Body of pancreas (tissue), 4 donors: ENCODE results near the gene ZNF512B. TPM values are rescaled to one million over a fixed set of nuclear protein-coding genes. Genes with fewer than 3 reads are reported as not detected.
"Not testable (repeated sequence)": the region's sequence is repeated elsewhere in the genome, so short reads cannot be mapped to it uniquely, and the experiment has no call there.

Experiments
- ATAC-seq: fragments of 150-250 bp; one replicate; pipeline ENCODE4 v1.9.1; 2016
- DNase-seq, 4 donors: peaks; one replicate each; pipeline ENCODE4 v3.0.0-alpha.2; 2019
- H3K27ac ChIP-seq, 4 donors: fragments of 200-600 bp; sonication (generic); 1 replicate in 3 of 4; 2 replicates in 1 of 4; pipeline versions ENCODE4 v1.5.1 to v1.6.1; 2016 to 2019; ENCODE audit warnings: mild to moderate bottlenecking in 1 of 4, mixed read lengths in 1 of 4, moderate library complexity in 1 of 4
- H3K27me3 ChIP-seq, 2 donors: fragments of 200-600 bp; sonication (generic); one replicate each; pipeline ENCODE4 v1.6.0; 2016; ENCODE audit warnings: mild to moderate bottlenecking in 1 of 2
- H3K36me3 ChIP-seq, 2 donors: fragments of 200-600 bp; sonication (generic); replicated peaks in 1 of 2; 2 replicates each; pipeline ENCODE4 v1.5.1; 2016; ENCODE audit warnings: low read depth in 2 of 2; ENCODE audit not compliant: insufficient read depth in 1 of 2
- H3K4me1 ChIP-seq: fragments of 200-600 bp; sonication (generic); one replicate; pipeline ENCODE4 v1.6.0; 2016
- H3K4me3 ChIP-seq, 2 donors: fragments of 200-600 bp; sonication (generic); 1 replicate in 1 of 2; 2 replicates in 1 of 2; pipeline ENCODE4 v1.5.1; 2016 to 2019
- H3K9me3 ChIP-seq, 3 donors: fragments of 200-600 bp; sonication (generic); 1 replicate in 2 of 3; 2 replicates in 1 of 3; pipeline ENCODE4 v1.5.1; 2016
- CTCF ChIP-seq, 7 experiments: fragments of 450-650 bp in 4 of 7; fragments of 200-600 bp in 3 of 7; sonication (generic) in 3 of 7; IDR thresholded peaks; one replicate each; pipeline ENCODE4 v1.5.1; 2016 to 2019; ENCODE audit warnings: antibody characterized with exemption in 7 of 7
- POLR2A ChIP-seq, 3 donors: fragments of 450-650 bp; IDR thresholded peaks; one replicate each; pipeline ENCODE4 v1.6.1; 2016; ENCODE audit warnings: antibody characterized with exemption in 3 of 3, mild to moderate bottlenecking in 2 of 3
- WGBS, 2 donors: methylation state at CpG; one replicate each; pipeline ENCODE4 v1.1.5; 2017; 5-methylcytosine and 5-hydroxymethylcytosine counted together
- intact Hi-C: fragments of 100-400 bp; cut with DNase I; formaldehyde crosslinking; loops from one replicate; pipeline ENCODE4 v1.15.1; 2023
- total RNA-seq, 2 donors: library from RNA; depleted of rRNA; stranded (reverse); fragments of >200 nt; gene quantifications; one replicate each; pipeline ENCODE4 v1.1.0, GENCODE V29; 2016

ZNF512B gene
- total RNA-seq, 2 donors from 2014 or later, result 8.0 to 12.5 TPM

- intact Hi-C loops, result loop anchor here (10.0 kb wide), 1 partner anchor 418 kb away; the partner anchor contains the start of gene SRMS
- Histone ChIP-seq H3K9me3 (no peaks in the 10 kb centered on the region), H3K27me3 (no peaks in the 10 kb centered on the region), H3K27ac (no peak overlapping the region), H3K36me3 (peaks cover 0 to 16% of the 10 kb centered on the region in 2 donors), H3K4me1 (peaks cover 2% of the 10 kb centered on the region), H3K4me3 (no peak overlapping the region)
- TF ChIP-seq POLR2A (IDR thresholded peaks at IDR 0.05), result no peak
- DNase-seq, result no peak
- WGBS, 2 donors, result 93 to 94% methylated on average over 18 to 37 of the region's 61 CpGs
- ATAC-seq, result no peak
Observed at GRCh38 chr20:63962426-63963347, 7.0 kb downstream of the ZNF512B start.

- no peak overlapping the region for H3K4me3 ChIP-seq
- TF ChIP-seq POLR2A (IDR thresholded peaks at IDR 0.05), result no peak
- DNase-seq (no peak), ATAC-seq (no peak)
- intact Hi-C loops, result loop anchor here (10.0 kb wide), 1 partner anchor 417 kb away; the partner anchor contains the start of gene SRMS
- H3K36me3 ChIP-seq, result peaks cover 0 to 16% of the 10 kb centered on the region in 2 donors
- H3K27me3 ChIP-seq, result no peaks in the 10 kb centered on the region
- H3K4me1 ChIP-seq, result peaks cover 11% of the 10 kb centered on the region
- no peaks in the 10 kb centered on the region for H3K9me3 ChIP-seq
- no peak overlapping the region for H3K27ac ChIP-seq
- 92 to 93% methylated on average over 11 to 26 of the region's 26 CpGs for WGBS, 2 donors
Observed at GRCh38 chr20:63961664-63962425, 7.9 kb downstream of the ZNF512B start.

- not testable (repeated sequence) for H3K9me3 ChIP-seq, DNase-seq, H3K27me3 ChIP-seq, H3K27ac ChIP-seq, H3K4me3 ChIP-seq, ATAC-seq
- peaks cover 14% of the 10 kb centered on the region for H3K4me1 ChIP-seq
- WGBS, 2 donors, result 91 to 97% methylated on average over 6 to 11 of the region's 15 CpGs
- intact Hi-C loops, result loop anchor here (10.0 kb wide), 1 partner anchor 416 kb away; the partner anchor contains the start of gene SRMS
- H3K36me3 ChIP-seq, result peaks cover 0 to 12% of the 10 kb centered on the region in 2 donors
Observed at GRCh38 chr20:63960654-63961621, 8.8 kb downstream of the ZNF512B start.

- no peak for DNase-seq
- peaks cover 0 to 12% of the 10 kb centered on the region in 2 donors for H3K36me3 ChIP-seq
- no peak overlapping the region for H3K4me3 ChIP-seq
- H3K27me3 ChIP-seq, result no peaks in the 10 kb centered on the region
- ATAC-seq, result no peak
- WGBS, 2 donors, result 91 to 92% methylated on average over 12 to 15 of the region's 17 CpGs
- intact Hi-C loops, result loop anchor here (10.0 kb wide), 1 partner anchor 415 kb away; the partner anchor contains the start of gene SRMS
- H3K4me1 ChIP-seq, result peaks cover 23% of the 10 kb centered on the region
- no peaks in the 10 kb centered on the region for H3K9me3 ChIP-seq
- H3K27ac ChIP-seq, result no peak overlapping the region
- TF ChIP-seq CTCF (IDR thresholded peaks at IDR 0.05), result no peak
- TF ChIP-seq POLR2A (IDR thresholded peaks at IDR 0.05), result no peak
Observed at GRCh38 chr20:63959699-63960075, 10.0 kb downstream of the ZNF512B start.

- no peaks in the 10 kb centered on the region for H3K27me3 ChIP-seq
- intact Hi-C loops, result no loop called here
- peaks cover 0 to 12% of the 10 kb centered on the region in 2 donors for H3K36me3 ChIP-seq
- 71 to 90% methylated on average over 5 to 10 of the region's 10 CpGs for WGBS, 2 donors
- no peak overlapping the region for H3K27ac ChIP-seq
- H3K4me1 ChIP-seq, result peaks cover 28% of the 10 kb centered on the region
- TF ChIP-seq CTCF (IDR thresholded peaks at IDR 0.05), result no peak
- TF ChIP-seq POLR2A (IDR thresholded peaks at IDR 0.05), result no peak
- DNase-seq, result no peak
- no peaks in the 10 kb centered on the region for H3K9me3 ChIP-seq
- no peak for ATAC-seq
- H3K4me3 ChIP-seq, result no peak overlapping the region
Observed at GRCh38 chr20:63958964-63959698, 10.6 kb downstream of the ZNF512B start.
